NB4 (cell line): Measurements from ENCODE around the gene DOLK.

Source experiments
- CTCF ChIP-seq: IDR thresholded peaks from one replicate; pipeline ENCODE4 v1.5.1; 2012; ENCODE audit warnings: low read depth, low read length
- MAX ChIP-seq: IDR thresholded peaks from 2 replicates; pipeline ENCODE4 v1.6.1; 2011; ENCODE audit warnings: low read depth, low read length

GRCh38 chr9:128910906-128911305 lies 36.5 kb downstream of the DOLK start:
- TF ChIP-seq CTCF (no peak), MAX (no peak)
